ENCODE data around the gene CPHXL. TPM values are rescaled to one million over a fixed set of nuclear protein-coding genes. Genes with fewer than 3 reads are reported as not detected.

Gene CPHXL
- total RNA-seq, result not detected in 2 replicates

DNA sequence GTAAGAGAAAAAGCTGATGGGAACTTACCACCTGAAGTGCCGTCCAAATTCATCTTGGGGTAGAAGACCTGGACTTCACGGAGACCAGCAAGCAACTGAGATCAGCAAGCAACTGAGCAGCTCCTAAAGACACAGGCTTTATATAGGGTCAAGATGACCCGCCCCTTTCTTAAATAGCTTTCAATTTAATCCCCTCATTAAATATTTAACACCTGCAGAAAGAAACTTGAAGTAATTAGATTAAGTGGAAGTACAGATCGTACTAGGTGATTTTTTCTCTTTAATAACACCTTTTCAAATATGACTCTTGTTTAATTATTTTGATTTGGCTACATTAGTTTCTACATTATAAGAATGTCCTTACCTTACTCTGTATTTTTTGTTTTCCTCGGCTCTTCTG, at the start of gene CPHXL:
Gene CPHXL (minus strand): TSS at position 101 of the 400 bp plus-strand sequence. CDS start 48 bp downstream, at position 53.

DNA sequence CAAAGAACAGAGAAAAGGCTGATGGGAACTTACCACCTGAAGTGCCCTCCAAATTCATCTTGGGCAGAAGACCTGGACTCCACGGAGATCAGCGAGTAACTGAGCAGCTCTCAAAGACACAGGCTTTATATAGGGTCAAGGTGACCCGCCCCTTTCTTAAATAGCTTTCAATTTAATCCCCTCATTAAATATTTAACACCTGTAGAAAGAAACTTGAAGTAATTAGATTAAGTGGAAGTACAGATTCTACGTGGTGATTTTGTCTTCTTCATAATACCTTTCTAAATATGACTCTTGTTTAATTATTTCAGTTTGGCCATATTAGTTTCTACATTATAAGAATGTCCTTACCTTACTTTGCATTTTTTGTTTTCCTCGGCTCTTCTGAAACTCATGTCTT, 24.9 kb downstream of the CPHXL start, which contains the start of gene DUXB:
Gene DUXB (minus strand): TSS at position 101 of the 400 bp plus-strand sequence. CDS start 43 bp downstream, at position 58.

DNA sequence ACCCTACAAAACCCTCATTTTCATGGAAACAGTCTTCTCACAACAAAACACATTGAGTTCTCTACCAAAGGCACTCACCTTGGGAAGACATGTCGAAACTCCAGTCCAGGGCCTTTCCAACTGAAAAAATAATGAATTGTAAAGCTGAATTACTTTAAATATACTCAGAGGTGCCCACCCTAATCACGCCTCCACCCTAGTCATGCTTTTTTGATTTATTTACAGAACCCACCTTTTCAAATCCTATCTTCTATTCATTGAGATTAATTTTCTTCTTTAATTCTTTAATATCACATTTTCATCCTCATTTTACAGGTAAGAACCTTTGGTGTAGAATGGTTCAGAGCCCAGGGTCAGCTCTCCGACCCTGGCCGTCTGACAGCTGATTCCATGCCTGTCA, 49.4 kb downstream of the CPHXL start, which contains the start of gene CPHXL2:
Gene CPHXL2 (minus strand): TSS at position 101 of the 400 bp plus-strand sequence. CDS start 10 bp downstream, at position 91.

Other genes starting within 250 kb of the CPHXL start
- 0.20 and 0.44 TPM in 2 replicates for gene CHST6, start 231.0 kb downstream of the CPHXL start, total RNA-seq
- not detected in 2 replicates for gene CHST5, start 190.4 kb downstream of the CPHXL start, total RNA-seq
- 4.0 and 6.8 TPM in 2 replicates for gene TMEM231, start 170.2 kb downstream of the CPHXL start, total RNA-seq
- 49.1 and 49.8 TPM in 2 replicates for gene GABARAPL2, start 160.1 kb downstream of the CPHXL start, total RNA-seq
- 31.0 and 35.1 TPM in 2 replicates for gene ADAT1, start 103.2 kb downstream of the CPHXL start, total RNA-seq
- gene KARS1, start 78.8 kb downstream of the CPHXL start, total RNA-seq, result 227 and 241 TPM in 2 replicates
- 43.9 and 52.0 TPM in 2 replicates for gene TERF2IP, start 78.7 kb downstream of the CPHXL start, total RNA-seq
- not detected in 2 replicates for gene CPHXL2, start 49.5 kb downstream of the CPHXL start, total RNA-seq
- gene DUXB, start 25.0 kb downstream of the CPHXL start, total RNA-seq, result not detected in 2 replicates